GM19372 (cell line): ENCODE data around the gene LYRM7.
"Not testable (repeated sequence)": the region's sequence is repeated elsewhere in the genome, so short reads cannot be mapped to it uniquely, and the experiment has no call there.

ENCODE experiments used
- ATAC-seq: cut with Tn5 transposase; IDR thresholded peaks from one replicate; pipeline ENCODE4 v1.9.1; 2021; ENCODE audit warnings: mild to moderate bottlenecking, low read depth, moderate library complexity; ENCODE audit not compliant: unreplicated experiment

Gene LYRM7

DNA sequence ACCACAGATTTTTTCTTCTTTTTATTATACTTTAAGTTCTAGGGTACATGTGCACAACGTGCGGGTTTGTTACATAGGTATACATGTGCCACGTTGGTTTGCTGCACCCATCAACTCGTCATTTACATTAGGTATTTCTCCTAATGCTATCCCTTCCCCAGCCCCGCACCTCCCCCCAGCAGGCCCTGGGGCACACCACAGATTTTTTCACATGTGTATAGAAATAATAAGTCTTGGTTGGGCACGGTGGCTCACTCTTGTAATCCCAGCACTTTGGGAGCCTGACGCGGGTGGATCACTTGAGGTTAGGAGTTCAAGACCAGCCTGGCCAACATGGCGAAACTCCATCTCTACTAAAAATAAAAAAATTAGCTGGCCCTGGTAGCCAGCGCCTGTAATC is 83.3 kb downstream of the LYRM7 start:
- not testable (repeated sequence) for ATAC-seq

DNA sequence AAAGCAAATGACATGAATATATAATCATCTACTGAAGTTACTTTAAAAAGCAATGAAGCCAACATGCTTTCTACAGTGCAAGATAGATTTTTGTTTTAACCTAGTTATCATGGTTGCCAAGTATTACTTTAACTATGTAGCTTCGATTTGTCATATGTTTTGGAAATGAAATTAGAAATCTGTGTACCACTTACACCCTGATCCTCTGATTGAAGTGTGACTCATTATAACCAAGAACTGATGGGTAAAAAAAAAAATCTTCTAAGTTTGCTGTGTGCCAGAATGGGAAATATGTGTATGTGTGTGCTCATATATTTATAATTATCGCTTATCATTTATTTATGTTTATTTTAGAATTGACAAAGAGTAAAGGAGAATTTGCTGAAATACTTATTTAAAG is 84.0 kb downstream of the LYRM7 start:
- ATAC-seq: no peak
